GM12873 (cell line): ENCODE measurements around the gene MISFA.

ENCODE experiments used
- TF ChIP-seq, protein P1 (sequence below): IDR thresholded peaks from 2 replicates; pipeline ENCODE4 v1.5.1; 2012; ENCODE audit warnings: low read depth, mild to moderate bottlenecking, moderate library complexity, low read length, control low read depth; ENCODE audit not compliant: insufficient read depth; ENCODE audit errors: missing control alignments

Gene MISFA

DNA sequence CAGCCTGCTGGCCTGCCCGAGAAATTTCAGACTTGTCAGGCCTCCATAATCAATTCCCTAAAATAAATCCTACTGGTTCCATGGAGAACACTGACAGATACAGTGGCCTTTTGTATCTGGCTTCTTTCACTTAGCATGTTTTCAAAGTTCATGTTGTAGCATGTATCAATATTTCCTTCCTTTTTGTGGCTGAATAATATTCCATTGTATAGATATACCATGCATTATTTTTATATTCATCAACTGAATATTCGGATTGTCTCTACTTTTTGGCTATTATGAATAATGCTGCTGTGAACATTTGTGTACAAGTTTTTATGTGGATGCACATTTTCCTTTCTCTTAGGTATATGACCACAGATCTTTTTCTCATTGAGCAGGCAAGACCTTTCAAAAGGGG, 24.1 kb downstream of the MISFA start:
- TF ChIP-seq, protein P1, sequence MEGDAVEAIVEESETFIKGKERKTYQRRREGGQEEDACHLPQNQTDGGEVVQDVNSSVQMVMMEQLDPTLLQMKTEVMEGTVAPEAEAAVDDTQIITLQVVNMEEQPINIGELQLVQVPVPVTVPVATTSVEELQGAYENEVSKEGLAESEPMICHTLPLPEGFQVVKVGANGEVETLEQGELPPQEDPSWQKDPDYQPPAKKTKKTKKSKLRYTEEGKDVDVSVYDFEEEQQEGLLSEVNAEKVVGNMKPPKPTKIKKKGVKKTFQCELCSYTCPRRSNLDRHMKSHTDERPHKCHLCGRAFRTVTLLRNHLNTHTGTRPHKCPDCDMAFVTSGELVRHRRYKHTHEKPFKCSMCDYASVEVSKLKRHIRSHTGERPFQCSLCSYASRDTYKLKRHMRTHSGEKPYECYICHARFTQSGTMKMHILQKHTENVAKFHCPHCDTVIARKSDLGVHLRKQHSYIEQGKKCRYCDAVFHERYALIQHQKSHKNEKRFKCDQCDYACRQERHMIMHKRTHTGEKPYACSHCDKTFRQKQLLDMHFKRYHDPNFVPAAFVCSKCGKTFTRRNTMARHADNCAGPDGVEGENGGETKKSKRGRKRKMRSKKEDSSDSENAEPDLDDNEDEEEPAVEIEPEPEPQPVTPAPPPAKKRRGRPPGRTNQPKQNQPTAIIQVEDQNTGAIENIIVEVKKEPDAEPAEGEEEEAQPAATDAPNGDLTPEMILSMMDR = no peak

DNA sequence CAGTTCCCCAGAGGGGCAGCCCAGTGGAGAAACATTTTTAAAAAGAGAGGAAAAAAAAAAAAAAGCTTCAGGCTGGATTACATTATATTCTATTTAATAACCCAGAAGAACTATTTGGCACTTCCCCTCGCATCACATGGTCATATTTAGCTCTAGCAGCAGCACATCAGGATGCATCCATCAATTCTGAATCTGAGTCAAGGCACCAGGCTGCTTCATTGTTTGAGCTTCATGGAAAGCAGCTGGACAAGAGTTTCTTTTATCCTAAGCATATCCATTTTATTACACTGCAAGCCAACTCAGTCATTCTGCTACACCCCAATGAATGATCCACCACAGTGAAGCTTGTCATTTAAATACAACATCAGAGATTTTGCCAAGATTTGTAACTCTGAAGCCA, 24.6 kb downstream of the MISFA start:
- TF ChIP-seq, protein P1 = no peak

DNA sequence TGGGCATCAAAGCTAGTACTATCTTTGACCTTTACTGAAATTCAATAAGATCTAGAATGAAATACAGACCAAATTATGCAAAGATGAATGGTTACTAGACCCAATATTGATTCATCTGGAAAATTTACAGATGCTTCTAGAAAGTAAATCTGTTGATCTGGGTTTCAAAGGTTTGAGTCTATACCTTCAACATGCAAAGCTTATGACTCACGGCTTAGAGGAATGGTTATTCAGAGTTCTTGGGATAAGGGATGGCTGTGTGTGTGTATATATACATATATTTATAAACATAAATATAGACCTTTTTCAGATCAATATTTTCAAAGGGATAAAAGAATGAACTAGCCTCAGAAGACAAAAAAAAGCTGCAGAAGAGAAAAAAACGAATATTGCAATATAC, 33.3 kb downstream of the MISFA start:
- TF ChIP-seq, protein P1 = no peak

DNA sequence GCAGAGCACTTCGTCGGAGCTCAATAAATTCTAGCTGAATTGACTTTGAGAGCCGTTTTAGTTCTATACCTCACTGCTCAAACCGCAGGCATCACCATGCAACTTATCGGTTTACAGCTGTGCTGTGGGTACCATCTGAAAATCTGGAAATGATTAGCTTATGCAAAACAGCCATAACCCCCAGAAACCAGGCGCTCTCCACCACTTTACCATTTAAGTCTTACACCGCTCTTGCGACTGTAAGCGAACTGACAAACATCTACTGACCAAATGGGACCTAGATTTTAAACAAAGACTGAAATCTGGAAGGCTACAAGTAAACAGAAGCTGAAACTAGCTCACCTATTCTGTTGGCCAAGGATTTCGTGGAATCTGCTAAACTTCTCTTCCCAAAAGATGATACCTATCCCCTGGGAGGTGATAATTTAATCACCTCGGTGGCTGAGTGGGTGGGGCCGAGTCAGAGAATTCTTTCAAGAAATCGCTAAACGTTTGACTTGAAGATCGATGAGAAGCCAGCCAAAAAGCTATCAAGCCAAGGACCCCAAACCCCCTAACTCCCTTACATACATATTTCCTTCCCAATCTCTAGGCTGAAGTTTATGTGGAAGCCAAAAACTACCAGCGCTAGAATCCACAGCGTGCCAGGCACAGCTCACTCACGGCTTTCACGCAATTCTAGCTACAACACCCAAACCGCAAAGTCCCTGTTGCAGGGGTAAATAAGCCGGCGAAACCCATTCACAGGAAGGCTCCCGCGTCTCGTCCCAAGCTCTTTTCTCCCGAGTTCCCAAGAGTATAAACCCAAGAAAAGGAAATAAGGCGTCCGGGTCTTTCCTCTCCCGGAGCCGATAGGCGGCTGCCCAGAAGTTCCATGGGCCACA, 33.9 kb downstream of the MISFA start:
- TF ChIP-seq, protein P1 = no peak

DNA sequence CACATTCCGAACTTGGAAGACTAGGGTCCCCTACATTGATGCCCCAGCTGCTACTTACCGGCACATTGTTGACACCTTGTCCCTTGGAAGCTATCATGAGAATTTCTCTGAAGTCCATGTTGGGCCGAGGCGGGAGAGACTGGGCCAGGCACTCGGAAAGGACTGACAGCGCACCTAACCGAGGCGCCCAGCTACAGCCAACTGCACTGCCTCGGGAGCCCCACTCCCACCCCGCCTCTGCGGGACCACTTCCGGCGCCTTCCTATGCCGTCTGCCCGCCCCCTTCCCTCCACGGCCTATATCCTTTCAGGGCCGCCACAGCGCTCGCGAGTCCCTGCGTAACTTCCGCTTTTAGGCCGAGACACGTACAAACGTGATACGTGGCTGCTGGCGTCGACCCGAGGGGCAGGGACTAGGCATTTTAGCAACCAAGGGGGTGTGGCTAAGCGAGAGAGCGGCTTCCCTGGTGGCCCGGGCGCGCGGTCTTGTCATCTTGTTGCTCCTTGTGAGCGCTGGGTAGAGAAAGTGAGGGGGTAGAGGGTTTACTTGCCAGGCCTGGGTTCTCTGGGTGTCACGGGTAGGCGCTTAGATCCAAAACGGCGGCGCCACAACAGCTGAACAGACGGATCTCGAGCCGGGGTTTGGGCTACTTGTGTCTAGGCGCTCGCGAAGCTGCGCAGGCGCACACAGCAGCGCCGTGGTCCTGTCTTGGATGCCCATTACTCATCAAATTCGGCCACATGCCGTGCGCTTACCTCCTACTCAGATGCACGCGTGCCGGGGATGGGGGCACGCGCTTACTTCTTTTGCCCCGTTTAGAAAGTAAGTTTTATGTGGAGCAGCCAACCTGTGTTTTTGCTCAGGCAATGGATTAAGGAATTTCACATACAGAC, 34.8 kb downstream of the MISFA start, which contains the start of gene SPTY2D1:
SPTY2D1 (minus strand) TSS at position 203 of the 893 bp plus-strand sequence; CDS start at position 118, 85 bp downstream.
- TF ChIP-seq, protein P1 = no peak

DNA sequence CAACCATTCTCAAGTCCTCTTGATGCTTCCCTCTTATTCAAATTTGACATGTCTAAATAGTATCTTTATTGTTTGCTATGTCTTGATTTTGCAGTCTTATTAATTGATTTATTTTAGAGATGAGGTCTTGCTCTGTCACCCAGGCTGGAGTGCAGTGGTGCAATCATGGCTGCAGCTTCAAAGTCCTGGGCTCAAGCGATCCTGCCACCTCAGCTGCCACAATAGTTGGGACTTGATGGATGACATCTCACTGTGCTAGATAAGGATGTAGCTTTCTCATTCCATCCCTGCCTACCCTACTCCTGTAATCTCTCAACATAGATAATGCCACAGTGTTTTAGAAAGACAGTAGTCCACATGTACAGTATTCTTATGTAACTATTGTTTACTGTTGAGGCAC, 42.1 kb downstream of the MISFA start:
- TF ChIP-seq, protein P1 = no peak

DNA sequence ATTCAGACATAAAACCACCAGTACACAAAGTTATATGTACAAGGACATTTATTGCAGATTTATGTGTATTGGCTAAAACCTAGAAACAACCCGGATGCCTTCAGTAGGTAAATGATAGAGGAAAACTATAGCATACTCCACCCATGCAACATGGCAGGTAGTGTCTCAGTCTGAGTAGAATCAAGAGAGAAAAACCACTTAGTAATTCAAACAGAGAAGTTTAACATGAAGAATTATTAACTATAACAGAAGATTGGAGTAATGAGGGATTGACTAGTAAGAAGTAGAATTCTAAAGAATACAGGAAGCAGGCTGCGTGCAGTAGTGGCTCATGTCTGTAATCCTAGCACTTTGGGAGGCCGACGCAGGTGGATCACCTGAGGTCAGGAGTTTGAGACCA, 50.8 kb downstream of the MISFA start:
- TF ChIP-seq, protein P1 = no peak
